ENCODE results near the gene IGSF9B. TPM values are rescaled to one million over a fixed set of nuclear protein-coding genes. Genes with fewer than 3 reads are reported as not detected.

IGSF9B gene
- total RNA-seq, 2 experiments from 2014 or later, result 24.3 to 27.4 TPM

DNA sequence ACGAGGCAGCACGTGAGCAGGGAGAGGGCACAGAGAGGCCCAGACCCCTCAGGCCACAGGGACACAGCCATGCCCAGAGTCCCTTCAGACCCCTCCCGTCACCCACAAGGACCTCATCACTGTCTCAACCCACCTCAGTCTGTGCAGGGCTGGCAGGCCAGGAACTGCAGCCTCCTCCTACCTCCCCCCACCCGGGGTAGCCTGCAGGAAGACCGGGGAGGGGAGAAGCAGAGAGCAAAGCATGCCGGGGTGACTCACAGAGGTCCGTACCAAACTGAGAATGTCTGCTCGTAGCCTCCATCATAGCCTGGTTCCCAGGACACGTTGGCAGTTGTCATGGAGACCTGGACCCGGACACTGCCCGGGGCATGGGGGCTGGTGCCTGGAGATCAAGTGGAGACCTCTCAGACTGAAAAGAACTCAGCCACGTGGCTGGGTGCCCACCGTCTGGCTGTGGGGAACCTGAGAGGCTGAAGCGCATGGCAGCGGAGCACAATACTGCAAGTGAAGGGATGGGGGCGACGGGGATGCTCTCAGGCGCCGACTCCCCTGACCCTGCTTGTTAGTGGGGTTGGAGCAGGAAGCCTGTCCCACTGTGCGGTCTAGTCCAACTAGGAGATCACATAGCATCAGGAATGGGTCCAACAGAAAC is 27.2 kb downstream of the IGSF9B start:
- H3K27me3 ChIP-seq (ENCODE audit: control insufficient read depth in 1 of 2, insufficient read depth in 2 of 2, low read length in 2 of 2), result no peaks in the 10 kb centered on the region
- intact Hi-C loops (cut with DNase I, micrococcal nuclease), result loop anchor here (2.0 to 5.0 kb wide), 3 partner anchors 17 to 108 kb away; no protein-coding TSS in a partner anchor
- H3K36me3 ChIP-seq (ENCODE audit: insufficient read depth, low read length), result peaks cover 13% of the 10 kb centered on the region
- ATAC-seq (ENCODE audit: poor library complexity) (no peak), DNase-seq (peak in 1 of 14 experiments; percentile 16)
- POLR2A ChIA-PET, result interaction anchor here (2.7 kb wide), 1 partner anchor 17 kb away, joined by 48 read pairs; no protein-coding TSS in a partner anchor
- Mint-ChIP-seq H3K4me3 (peak overlapping the region; percentile 83), H3K36me3 (ENCODE audit: low read depth) (peaks cover 21% of the 10 kb centered on the region), H3K27ac (peak overlapping the region; percentile 89), H3K9me3 (no peaks in the 10 kb centered on the region), H3K4me1 (ENCODE audit: low read depth) (peaks cover 28% of the 10 kb centered on the region), H3K27me3 (no peaks in the 10 kb centered on the region)
- CTCF ChIA-PET, result no interaction called here
- TF ChIP-seq, protein P1, sequence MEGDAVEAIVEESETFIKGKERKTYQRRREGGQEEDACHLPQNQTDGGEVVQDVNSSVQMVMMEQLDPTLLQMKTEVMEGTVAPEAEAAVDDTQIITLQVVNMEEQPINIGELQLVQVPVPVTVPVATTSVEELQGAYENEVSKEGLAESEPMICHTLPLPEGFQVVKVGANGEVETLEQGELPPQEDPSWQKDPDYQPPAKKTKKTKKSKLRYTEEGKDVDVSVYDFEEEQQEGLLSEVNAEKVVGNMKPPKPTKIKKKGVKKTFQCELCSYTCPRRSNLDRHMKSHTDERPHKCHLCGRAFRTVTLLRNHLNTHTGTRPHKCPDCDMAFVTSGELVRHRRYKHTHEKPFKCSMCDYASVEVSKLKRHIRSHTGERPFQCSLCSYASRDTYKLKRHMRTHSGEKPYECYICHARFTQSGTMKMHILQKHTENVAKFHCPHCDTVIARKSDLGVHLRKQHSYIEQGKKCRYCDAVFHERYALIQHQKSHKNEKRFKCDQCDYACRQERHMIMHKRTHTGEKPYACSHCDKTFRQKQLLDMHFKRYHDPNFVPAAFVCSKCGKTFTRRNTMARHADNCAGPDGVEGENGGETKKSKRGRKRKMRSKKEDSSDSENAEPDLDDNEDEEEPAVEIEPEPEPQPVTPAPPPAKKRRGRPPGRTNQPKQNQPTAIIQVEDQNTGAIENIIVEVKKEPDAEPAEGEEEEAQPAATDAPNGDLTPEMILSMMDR (IDR thresholded peaks at IDR 0.05), result no peak
- peaks cover 34% of the 10 kb centered on the region for H3K4me1 ChIP-seq (ENCODE audit: insufficient read depth, low read length)
- H3K27ac ChIP-seq (ENCODE audit: low read depth in 1 of 2, low read length in 2 of 2), result no peak overlapping the region
- no peak overlapping the region for H3K4me3 ChIP-seq (ENCODE audit: low read length)
- H3K9me3 ChIP-seq (ENCODE audit: control insufficient read depth in 1 of 2, insufficient read depth in 1 of 2, low read length in 2 of 2), result no peaks in the 10 kb centered on the region

DNA sequence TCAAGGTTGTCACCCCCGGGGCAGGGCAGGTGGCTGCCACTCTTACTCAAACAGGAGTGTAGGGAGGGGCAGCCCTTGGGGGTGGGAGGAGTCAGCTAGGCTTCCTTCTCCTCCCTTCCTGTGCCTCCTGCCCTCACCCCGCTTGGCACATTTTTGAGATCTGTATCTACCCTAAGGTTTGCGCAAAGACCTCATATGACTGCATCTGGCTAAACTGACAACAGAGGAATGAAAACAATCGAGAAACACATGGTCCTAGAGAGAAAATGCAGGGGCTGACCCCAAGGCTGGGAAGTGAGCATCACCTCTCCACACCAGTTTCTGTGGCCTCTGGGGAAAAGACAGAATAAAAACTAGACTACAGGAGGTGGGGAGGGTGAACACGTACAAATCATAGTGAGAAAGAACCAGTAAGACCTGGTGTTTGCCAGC is 28.1 kb downstream of the IGSF9B start:
- TF ChIP-seq, protein P1 (IDR thresholded peaks at IDR 0.05), result no peak
- peak; percentile 26 to 77 (median 52) for DNase-seq
- peak overlapping the region; percentile 89 for H3K27ac Mint-ChIP-seq
- peaks cover 34% of the 10 kb centered on the region for H3K4me1 ChIP-seq (ENCODE audit: insufficient read depth, low read length)
- H3K27ac ChIP-seq (ENCODE audit: low read depth in 1 of 2, low read length in 2 of 2), result peak overlapping the region in 1 of 2 donors; percentile 28
- H3K4me3 Mint-ChIP-seq, result peak overlapping the region; percentile 83
- ChIA-PET CTCF (interaction anchor here (1.1 to 2.8 kb wide), 9 partner anchors 10 to 210 kb away, joined by 4 to 20 read pairs (median 9); partner anchors contain the start of gene IGSF9B), POLR2A (interaction anchor here (0.6 to 2.7 kb wide), 10 partner anchors 17 to 296 kb away, joined by 3 to 48 read pairs (median 6); partner anchors contain the start of genes IGSF9B, JAM3, NCAPD3 and VPS26B)
- intact Hi-C loops (cut with DNase I, micrococcal nuclease), result loop anchor here (1.0 to 5.0 kb wide), 4 partner anchors 18 to 211 kb away; no protein-coding TSS in a partner anchor
- no peaks in the 10 kb centered on the region for H3K9me3 Mint-ChIP-seq
- peak; percentile 70 for ATAC-seq (ENCODE audit: poor library complexity)
- no peaks in the 10 kb centered on the region for H3K9me3 ChIP-seq (ENCODE audit: control insufficient read depth in 1 of 2, insufficient read depth in 1 of 2, low read length in 2 of 2)
- peaks cover 30% of the 10 kb centered on the region for H3K36me3 Mint-ChIP-seq (ENCODE audit: low read depth)
- H3K4me3 ChIP-seq (ENCODE audit: low read length), result peak overlapping the region; percentile 35
- peaks cover 13% of the 10 kb centered on the region for H3K36me3 ChIP-seq (ENCODE audit: insufficient read depth, low read length)
- H3K27me3 ChIP-seq (ENCODE audit: control insufficient read depth in 1 of 2, insufficient read depth in 2 of 2, low read length in 2 of 2), result no peaks in the 10 kb centered on the region
- peaks cover 28% of the 10 kb centered on the region for H3K4me1 Mint-ChIP-seq (ENCODE audit: low read depth)
- H3K27me3 Mint-ChIP-seq, result no peaks in the 10 kb centered on the region

DNA sequence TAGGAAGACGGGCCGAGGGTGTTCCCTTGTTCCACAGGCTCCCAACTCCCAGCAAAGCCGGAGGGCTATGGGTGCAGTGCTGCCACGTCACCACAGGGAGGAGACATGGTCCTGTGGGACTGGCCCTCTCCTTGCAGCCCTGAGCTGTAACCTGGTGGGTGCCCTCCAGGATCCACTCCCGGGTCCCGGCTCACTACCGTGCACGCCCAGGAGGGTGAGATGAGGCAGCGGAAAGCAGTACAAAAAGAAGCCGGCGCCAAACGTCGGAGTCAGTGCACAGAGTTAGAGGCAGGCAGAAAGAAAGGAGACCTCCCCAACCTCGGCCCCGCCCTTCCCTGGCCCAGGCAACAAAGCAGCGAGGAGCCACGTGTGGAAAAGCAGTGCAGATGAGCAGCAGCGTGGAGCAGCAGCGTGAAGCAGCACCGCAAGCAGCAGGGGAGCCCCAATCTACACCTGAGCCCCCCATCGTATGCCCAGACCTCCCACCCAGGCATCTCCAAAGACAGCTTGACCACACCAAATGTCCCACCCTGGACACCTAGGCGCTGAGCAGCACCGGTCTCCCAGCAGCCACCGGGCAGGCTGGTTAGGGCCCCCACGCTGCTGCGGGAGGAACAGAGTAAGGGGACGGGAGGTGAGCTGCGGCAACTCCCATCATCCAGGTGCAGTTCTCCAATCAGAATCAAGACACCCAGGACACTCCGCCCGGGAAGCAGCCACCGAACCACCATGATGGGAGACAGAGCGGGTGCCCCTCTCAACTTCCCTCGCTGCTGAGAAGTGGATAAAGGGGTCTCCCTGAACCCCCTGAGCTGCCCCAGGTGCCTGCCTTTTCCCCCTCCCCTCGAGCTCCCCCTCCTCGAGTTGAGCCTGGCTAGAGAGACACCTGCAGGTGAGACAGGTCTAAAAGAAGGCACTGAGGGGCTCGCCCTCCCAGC is 28.8 kb downstream of the IGSF9B start:
- peaks cover 28% of the 10 kb centered on the region for H3K4me1 Mint-ChIP-seq (ENCODE audit: low read depth)
- H3K4me3 Mint-ChIP-seq, result peak overlapping the region; percentile 83
- peaks cover 13% of the 10 kb centered on the region for H3K36me3 ChIP-seq (ENCODE audit: insufficient read depth, low read length)
- H3K27me3 ChIP-seq (ENCODE audit: control insufficient read depth in 1 of 2, insufficient read depth in 2 of 2, low read length in 2 of 2), result no peaks in the 10 kb centered on the region
- H3K27ac Mint-ChIP-seq, result peak overlapping the region; percentile 89
- H3K36me3 Mint-ChIP-seq (ENCODE audit: low read depth), result peaks cover 37% of the 10 kb centered on the region
- no peaks in the 10 kb centered on the region for H3K9me3 ChIP-seq (ENCODE audit: control insufficient read depth in 1 of 2, insufficient read depth in 1 of 2, low read length in 2 of 2)
- H3K27ac ChIP-seq (ENCODE audit: low read depth in 1 of 2, low read length in 2 of 2), result no peak overlapping the region
- no peaks in the 10 kb centered on the region for H3K9me3 Mint-ChIP-seq
- ATAC-seq (ENCODE audit: poor library complexity) (peak; percentile 82), DNase-seq (peak; percentile 44 to 83 (median 65))
- CTCF ChIA-PET, result interaction anchor here (0.6 to 2.8 kb wide), 17 partner anchors 11 to 233 kb away, joined by 3 to 20 read pairs (median 6); partner anchors contain the start of gene IGSF9B
- TF ChIP-seq, protein P1 (IDR thresholded peaks at IDR 0.05), result peak; percentile 89
- POLR2A ChIA-PET, result interaction anchor here (0.5 to 2.7 kb wide), 11 partner anchors 18 to 296 kb away, joined by 3 to 48 read pairs (median 5); partner anchors contain the start of genes IGSF9B, JAM3, NCAPD3 and VPS26B
- H3K4me3 ChIP-seq (ENCODE audit: low read length), result peak overlapping the region; percentile 35
- intact Hi-C loops (cut with DNase I, micrococcal nuclease), result loop anchor here (1.0 to 5.0 kb wide), 7 partner anchors 17 to 211 kb away; no protein-coding TSS in a partner anchor
- H3K4me1 ChIP-seq (ENCODE audit: insufficient read depth, low read length), result peaks cover 34% of the 10 kb centered on the region
- H3K27me3 Mint-ChIP-seq, result no peaks in the 10 kb centered on the region
